Measurements from ENCODE around the gene VAMP8.

- TF ChIP-seq CTCF (IDR thresholded peaks at IDR 0.05): no peak
- no peak for TF ChIP-seq POLR2A (IDR thresholded peaks at IDR 0.05)
Observed at GRCh38 chr2:85547859-85548607, 29.4 kb upstream of the VAMP8 start.
